HEK293 (cell line): ENCODE results near the gene KIRREL1.
A peak's percentile ranks its signal among the peaks of the same experiment; 100 is the strongest.

Experiments
- CTCF ChIA-PET: fragments of 350-600 bp; formaldehyde crosslinking; extraction: SDS; loops from one replicate; lab custom pipeline; 2021; ENCODE audit warnings: antibody characterized with exemption; lab: Yijun Ruan, JAX
- POLR2A ChIA-PET: fragments of 300-600 bp; formaldehyde crosslinking; extraction: SDS; loops from one replicate; lab custom pipeline; 2020; ENCODE audit warnings: antibody characterized with exemption, inconsistent platforms; lab: Yijun Ruan, JAX
- H3K27ac ChIP-seq: fragments of 200-500 bp; sonication (Bioruptor generic); 2 replicates; pipeline ENCODE4 v1.5.1; 2014; ENCODE audit warnings: low read depth, low read length, control low read depth, inconsistent platforms; ENCODE audit errors: extremely low read depth
- H3K36me3 ChIP-seq, 2 experiments: fragments of 200-500 bp in 1 of 2; sonication (Bioruptor generic) in 1 of 2; 1 replicate in 1 of 2; 2 replicates in 1 of 2; pipeline ENCODE4 v1.5.1; 2014 to 2017; ENCODE audit warnings: inconsistent platforms in 2 of 2, low read length in 2 of 2; ENCODE audit not compliant: control insufficient read depth in 2 of 2, insufficient read depth in 1 of 2
- H3K4me1 ChIP-seq: fragments of 200-500 bp; sonication (Bioruptor generic); 2 replicates; pipeline ENCODE4 v1.5.1; 2014; ENCODE audit warnings: mild to moderate bottlenecking, low read length, inconsistent platforms; ENCODE audit not compliant: control insufficient read depth, insufficient read depth
- H3K4me3 ChIP-seq: 2 replicates; pipeline ENCODE4 v1.5.1; 2011; ENCODE audit warnings: low read depth, mild to moderate bottlenecking, control low read depth, low read length, moderate library complexity
- H3K9me3 ChIP-seq: fragments of 200-500 bp; sonication (Bioruptor generic); 2 replicates; pipeline ENCODE4 v1.5.1; 2014; ENCODE audit warnings: low read depth, low read length, inconsistent platforms; ENCODE audit not compliant: control insufficient read depth, insufficient read depth
- KLF10 ChIP-seq: fragments of 450-650 bp; IDR thresholded peaks from 2 replicates; pipeline ENCODE4 v1.5.1; 2018; ENCODE audit warnings: missing biosample characterization, mild to moderate bottlenecking, missing genetic modification characterization
- KLF7 ChIP-seq: fragments of 450-650 bp; formaldehyde crosslinking; IDR thresholded peaks from 2 replicates; pipeline ENCODE4 v1.5.1; 2016; ENCODE audit warnings: missing biosample characterization, missing genetic modification characterization, borderline replicate concordance
- MYNN ChIP-seq: fragments of 450-650 bp; formaldehyde crosslinking; IDR thresholded peaks from 2 replicates; pipeline ENCODE4 v1.5.1; 2016; ENCODE audit warnings: missing biosample characterization, missing genetic modification characterization, borderline replicate concordance
- OSR2 ChIP-seq: fragments of 450-650 bp; formaldehyde crosslinking; IDR thresholded peaks from 2 replicates; pipeline ENCODE4 v1.5.1; 2016; ENCODE audit warnings: missing biosample characterization, missing genetic modification characterization
- SCRT1 ChIP-seq: fragments of 450-650 bp; formaldehyde crosslinking; IDR thresholded peaks from 2 replicates; pipeline ENCODE4 v1.5.1; 2016; ENCODE audit warnings: missing biosample characterization, missing genetic modification characterization, borderline replicate concordance
- ZBTB17 ChIP-seq: fragments of 450-650 bp; formaldehyde crosslinking; IDR thresholded peaks from 2 replicates; pipeline ENCODE4 v1.5.1; 2016; ENCODE audit warnings: missing biosample characterization, missing genetic modification characterization
- ZBTB48 ChIP-seq: fragments of 450-650 bp; formaldehyde crosslinking; IDR thresholded peaks from 2 replicates; pipeline ENCODE4 v1.5.1; 2016; ENCODE audit warnings: missing biosample characterization, missing genetic modification characterization
- ZBTB8A ChIP-seq: fragments of 450-650 bp; formaldehyde crosslinking; IDR thresholded peaks from 2 replicates; pipeline ENCODE4 v1.5.1; 2016; ENCODE audit warnings: missing biosample characterization, missing genetic modification characterization
- ZFHX2 ChIP-seq: fragments of 450-650 bp; formaldehyde crosslinking; conservative IDR thresholded peaks from 2 replicates; pipeline ENCODE4 v1.5.1; 2016; ENCODE audit warnings: missing biosample characterization, missing genetic modification characterization
- ZFP37 ChIP-seq: fragments of 450-650 bp; formaldehyde crosslinking; IDR thresholded peaks from 2 replicates; pipeline ENCODE4 v1.5.1; 2016; ENCODE audit warnings: missing biosample characterization, missing genetic modification characterization
- ZFP69B ChIP-seq: fragments of 450-650 bp; formaldehyde crosslinking; IDR thresholded peaks from 2 replicates; pipeline ENCODE4 v1.5.1; 2016; ENCODE audit warnings: missing biosample characterization, missing genetic modification characterization
- ZNF146 ChIP-seq: fragments of 450-650 bp; formaldehyde crosslinking; IDR thresholded peaks from 2 replicates; pipeline ENCODE4 v1.5.1; 2016; ENCODE audit warnings: missing biosample characterization, missing genetic modification characterization
- ZNF16 ChIP-seq: fragments of 450-650 bp; formaldehyde crosslinking; IDR thresholded peaks from 2 replicates; pipeline ENCODE4 v1.5.1; 2016; ENCODE audit warnings: low read depth, missing biosample characterization, missing genetic modification characterization
- ZNF175 ChIP-seq: fragments of 450-650 bp; formaldehyde crosslinking; IDR thresholded peaks from 2 replicates; pipeline ENCODE4 v1.5.1; 2016; ENCODE audit warnings: missing biosample characterization, missing genetic modification characterization
- ZNF184 ChIP-seq: fragments of 450-650 bp; IDR thresholded peaks from 2 replicates; pipeline ENCODE4 v1.5.1; 2018; ENCODE audit warnings: missing biosample characterization, mild to moderate bottlenecking, missing genetic modification characterization
- ZNF211 ChIP-seq: fragments of 450-650 bp; formaldehyde crosslinking; IDR thresholded peaks from 2 replicates; pipeline ENCODE4 v1.5.1; 2016; ENCODE audit warnings: low read depth, missing biosample characterization, missing genetic modification characterization
- ZNF362 ChIP-seq: fragments of 450-650 bp; formaldehyde crosslinking; IDR thresholded peaks from 2 replicates; pipeline ENCODE4 v1.5.1; 2016; ENCODE audit warnings: missing biosample characterization, missing genetic modification characterization
- ZNF423 ChIP-seq: fragments of 450-650 bp; formaldehyde crosslinking; IDR thresholded peaks from 2 replicates; pipeline ENCODE4 v1.5.1; 2016; ENCODE audit warnings: missing biosample characterization, missing genetic modification characterization
- ZNF571 ChIP-seq: fragments of 450-650 bp; formaldehyde crosslinking; IDR thresholded peaks from 2 replicates; pipeline ENCODE4 v1.5.0; 2017; ENCODE audit warnings: missing biosample characterization, missing genetic modification characterization
- ZNF626 ChIP-seq: fragments of 450-650 bp; sonication (Bioruptor Pico); formaldehyde crosslinking; IDR thresholded peaks from 2 replicates; pipeline ENCODE4 v1.5.1; 2018; ENCODE audit warnings: missing biosample characterization, missing genetic modification characterization, inconsistent platforms
- ZNF658 ChIP-seq: fragments of 450-650 bp; formaldehyde crosslinking; IDR thresholded peaks from 2 replicates; pipeline ENCODE4; 2016; ENCODE audit warnings: missing biosample characterization, missing genetic modification characterization
- ZNF677 ChIP-seq: fragments of 450-650 bp; IDR thresholded peaks from 2 replicates; pipeline ENCODE4 v1.5.0; 2018; ENCODE audit warnings: missing biosample characterization, mild to moderate bottlenecking, missing genetic modification characterization, moderate library complexity
- ZNF792 ChIP-seq: fragments of 450-650 bp; formaldehyde crosslinking; IDR thresholded peaks from 2 replicates; pipeline ENCODE4 v1.5.1; 2016; ENCODE audit warnings: missing biosample characterization, missing genetic modification characterization
- ZSCAN4 ChIP-seq: fragments of 450-650 bp; formaldehyde crosslinking; IDR thresholded peaks from 2 replicates; pipeline ENCODE4 v1.5.1; 2017; ENCODE audit warnings: missing biosample characterization, missing genetic modification characterization
- ZXDB ChIP-seq: fragments of 450-650 bp; formaldehyde crosslinking; IDR thresholded peaks from 2 replicates; pipeline ENCODE4 v1.5.1; 2016; ENCODE audit warnings: missing biosample characterization, missing genetic modification characterization
- TF ChIP-seq, protein P1 (sequence below): fragments of 450-650 bp; formaldehyde crosslinking; IDR thresholded peaks from 2 replicates; pipeline ENCODE4 v1.5.1; 2016; ENCODE audit warnings: missing biosample characterization, missing genetic modification characterization
- TF ChIP-seq, protein P2 (sequence below): fragments of 450-650 bp; formaldehyde crosslinking; IDR thresholded peaks from 2 replicates; pipeline ENCODE4 v1.5.1; 2016; ENCODE audit warnings: missing biosample characterization, missing genetic modification characterization
- TF ChIP-seq, protein P3 (sequence below): fragments of 450-650 bp; formaldehyde crosslinking; IDR thresholded peaks from 2 replicates; pipeline ENCODE4 v1.5.0; 2017; ENCODE audit warnings: missing biosample characterization, missing genetic modification characterization, borderline replicate concordance

The KIRREL1 gene

GRCh38 chr1:158019171-158019868, 25.9 kb downstream of the KIRREL1 start:
- Histone ChIP-seq H3K36me3 (peaks cover 0 to 3% of the 10 kb centered on the region in 2 experiments; a peak in 1 of 3 replicates), H3K4me3 (no peak overlapping the region), H3K9me3 (no peaks in the 10 kb centered on the region), H3K4me1 (peaks cover 11% of the 10 kb centered on the region), H3K27ac (no peak overlapping the region)
- POLR2A ChIA-PET = interaction anchor here (0.9 to 1.8 kb wide), 5 partner anchors 9 to 26 kb away, joined by 3 to 21 read pairs (median 7); partner anchors contain the start of gene KIRREL1
- CTCF ChIA-PET = interaction anchor here (0.6 to 3.6 kb wide), 13 partner anchors 9 to 994 kb away, joined by 3 to 26 read pairs (median 4); no protein-coding TSS in a partner anchor
- TF ChIP-seq KLF10 (tag by site-specific recombination) (peak; percentile 46; the same call in 1 of the 2 replicates), ZNF211 (tag by site-specific recombination) (no peak), ZFP37 (tag by site-specific recombination) (no peak), ZXDB (peak; percentile 54; the same call in 1 of the 2 replicates), ZSCAN4 (tag by site-specific recombination) (no peak), ZNF626 (no peak), ZFP69B (no peak), ZNF792 (tag by site-specific recombination) (no peak), ZFHX2 (no peak), ZNF658 (tag by site-specific recombination) (no peak), ZNF175 (tag by site-specific recombination) (no peak), ZNF146 (tag by site-specific recombination) (no peak), ZNF184 (tag by site-specific recombination) (no peak), ZBTB48 (tag by site-specific recombination) (peak; percentile 39; the same call in 1 of the 2 replicates), ZNF362 (tag by site-specific recombination) (peak; percentile 84), ZNF16 (tag by site-specific recombination) (no peak), KLF7 (tag by site-specific recombination) (no peak), ZBTB8A (tag by site-specific recombination) (no peak), ZNF571 (no peak), OSR2 (tag by site-specific recombination) (no peak), MYNN (tag by site-specific recombination) (no peak), SCRT1 (tag by site-specific recombination) (no peak), ZBTB17 (tag by site-specific recombination) (peak; percentile 80), ZNF677 (tag by site-specific recombination) (no peak), ZNF423 (no peak)
- TF ChIP-seq, protein P1, sequence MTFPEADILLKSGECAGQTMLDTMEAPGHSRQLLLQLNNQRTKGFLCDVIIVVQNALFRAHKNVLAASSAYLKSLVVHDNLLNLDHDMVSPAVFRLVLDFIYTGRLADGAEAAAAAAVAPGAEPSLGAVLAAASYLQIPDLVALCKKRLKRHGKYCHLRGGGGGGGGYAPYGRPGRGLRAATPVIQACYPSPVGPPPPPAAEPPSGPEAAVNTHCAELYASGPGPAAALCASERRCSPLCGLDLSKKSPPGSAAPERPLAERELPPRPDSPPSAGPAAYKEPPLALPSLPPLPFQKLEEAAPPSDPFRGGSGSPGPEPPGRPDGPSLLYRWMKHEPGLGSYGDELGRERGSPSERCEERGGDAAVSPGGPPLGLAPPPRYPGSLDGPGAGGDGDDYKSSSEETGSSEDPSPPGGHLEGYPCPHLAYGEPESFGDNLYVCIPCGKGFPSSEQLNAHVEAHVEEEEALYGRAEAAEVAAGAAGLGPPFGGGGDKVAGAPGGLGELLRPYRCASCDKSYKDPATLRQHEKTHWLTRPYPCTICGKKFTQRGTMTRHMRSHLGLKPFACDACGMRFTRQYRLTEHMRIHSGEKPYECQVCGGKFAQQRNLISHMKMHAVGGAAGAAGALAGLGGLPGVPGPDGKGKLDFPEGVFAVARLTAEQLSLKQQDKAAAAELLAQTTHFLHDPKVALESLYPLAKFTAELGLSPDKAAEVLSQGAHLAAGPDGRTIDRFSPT (tag by site-specific recombination) = peak; percentile 60
- TF ChIP-seq, protein P2, sequence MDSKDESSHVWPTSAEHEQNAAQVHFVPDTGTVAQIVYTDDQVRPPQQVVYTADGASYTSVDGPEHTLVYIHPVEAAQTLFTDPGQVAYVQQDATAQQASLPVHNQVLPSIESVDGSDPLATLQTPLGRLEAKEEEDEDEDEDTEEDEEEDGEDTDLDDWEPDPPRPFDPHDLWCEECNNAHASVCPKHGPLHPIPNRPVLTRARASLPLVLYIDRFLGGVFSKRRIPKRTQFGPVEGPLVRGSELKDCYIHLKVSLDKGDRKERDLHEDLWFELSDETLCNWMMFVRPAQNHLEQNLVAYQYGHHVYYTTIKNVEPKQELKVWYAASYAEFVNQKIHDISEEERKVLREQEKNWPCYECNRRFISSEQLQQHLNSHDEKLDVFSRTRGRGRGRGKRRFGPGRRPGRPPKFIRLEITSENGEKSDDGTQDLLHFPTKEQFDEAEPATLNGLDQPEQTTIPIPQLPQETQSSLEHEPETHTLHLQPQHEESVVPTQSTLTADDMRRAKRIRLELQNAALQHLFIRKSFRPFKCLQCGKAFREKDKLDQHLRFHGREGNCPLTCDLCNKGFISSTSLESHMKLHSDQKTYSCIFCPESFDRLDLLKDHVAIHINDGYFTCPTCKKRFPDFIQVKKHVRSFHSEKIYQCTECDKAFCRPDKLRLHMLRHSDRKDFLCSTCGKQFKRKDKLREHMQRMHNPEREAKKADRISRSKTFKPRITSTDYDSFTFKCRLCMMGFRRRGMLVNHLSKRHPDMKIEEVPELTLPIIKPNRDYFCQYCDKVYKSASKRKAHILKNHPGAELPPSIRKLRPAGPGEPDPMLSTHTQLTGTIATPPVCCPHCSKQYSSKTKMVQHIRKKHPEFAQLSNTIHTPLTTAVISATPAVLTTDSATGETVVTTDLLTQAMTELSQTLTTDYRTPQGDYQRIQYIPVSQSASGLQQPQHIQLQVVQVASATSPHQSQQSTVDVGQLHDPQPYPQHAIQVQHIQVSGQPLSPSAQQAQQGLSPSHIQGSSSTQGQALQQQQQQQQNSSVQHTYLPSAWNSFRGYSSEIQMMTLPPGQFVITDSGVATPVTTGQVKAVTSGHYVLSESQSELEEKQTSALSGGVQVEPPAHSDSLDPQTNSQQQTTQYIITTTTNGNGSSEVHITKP (tag by site-specific recombination) = peak; percentile 22; the same call in 1 of the 2 replicates
- TF ChIP-seq, protein P3, sequence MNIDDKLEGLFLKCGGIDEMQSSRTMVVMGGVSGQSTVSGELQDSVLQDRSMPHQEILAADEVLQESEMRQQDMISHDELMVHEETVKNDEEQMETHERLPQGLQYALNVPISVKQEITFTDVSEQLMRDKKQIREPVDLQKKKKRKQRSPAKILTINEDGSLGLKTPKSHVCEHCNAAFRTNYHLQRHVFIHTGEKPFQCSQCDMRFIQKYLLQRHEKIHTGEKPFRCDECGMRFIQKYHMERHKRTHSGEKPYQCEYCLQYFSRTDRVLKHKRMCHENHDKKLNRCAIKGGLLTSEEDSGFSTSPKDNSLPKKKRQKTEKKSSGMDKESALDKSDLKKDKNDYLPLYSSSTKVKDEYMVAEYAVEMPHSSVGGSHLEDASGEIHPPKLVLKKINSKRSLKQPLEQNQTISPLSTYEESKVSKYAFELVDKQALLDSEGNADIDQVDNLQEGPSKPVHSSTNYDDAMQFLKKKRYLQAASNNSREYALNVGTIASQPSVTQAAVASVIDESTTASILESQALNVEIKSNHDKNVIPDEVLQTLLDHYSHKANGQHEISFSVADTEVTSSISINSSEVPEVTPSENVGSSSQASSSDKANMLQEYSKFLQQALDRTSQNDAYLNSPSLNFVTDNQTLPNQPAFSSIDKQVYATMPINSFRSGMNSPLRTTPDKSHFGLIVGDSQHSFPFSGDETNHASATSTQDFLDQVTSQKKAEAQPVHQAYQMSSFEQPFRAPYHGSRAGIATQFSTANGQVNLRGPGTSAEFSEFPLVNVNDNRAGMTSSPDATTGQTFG = no peak
